DLD1 (cell line): ENCODE results near the gene BTBD1.

Experiments used
- in situ Hi-C: cut with HindIII; loops from 2 replicates; pipeline ENCODE4 v1.10.0; 2017; ENCODE audit warnings: low sequenced_read_pairs

Gene BTBD1

GRCh38 chr15:83066734-83067637, at the start of gene BTBD1:
BTBD1 (minus strand) TSS chr15:83067252; CDS start chr15:83067151, 101 bp downstream.
- in situ Hi-C loops, result no loop called here

GRCh38 chr15:83115831-83116565, 48.9 kb upstream of the BTBD1 start:
- in situ Hi-C loops, result no loop called here

GRCh38 chr15:83115410-83115809, 48.4 kb upstream of the BTBD1 start:
- in situ Hi-C loops, result no loop called here

GRCh38 chr15:83114856-83115255, 47.8 kb upstream of the BTBD1 start:
- in situ Hi-C loops, result no loop called here

GRCh38 chr15:83113881-83114674, 47.0 kb upstream of the BTBD1 start:
- in situ Hi-C loops, result no loop called here

- in situ Hi-C loops, result no loop called here
These were observed 45.9 kb upstream of the BTBD1 start for GRCh38 chr15:83112956-83113299.

- in situ Hi-C loops, result no loop called here
These were observed 45.3 kb upstream of the BTBD1 start for GRCh38 chr15:83112233-83112955.

- in situ Hi-C loops, result no loop called here
These were observed 44.1 kb upstream of the BTBD1 start for GRCh38 chr15:83111149-83111548.

- in situ Hi-C loops, result no loop called here
These were observed 43.3 kb upstream of the BTBD1 start for GRCh38 chr15:83110381-83110780.

GRCh38 chr15:83109532-83109931, 42.5 kb upstream of the BTBD1 start:
- in situ Hi-C loops, result no loop called here

- in situ Hi-C loops, result no loop called here
These were observed 41.5 kb upstream of the BTBD1 start for GRCh38 chr15:83108266-83109219.

- in situ Hi-C loops, result no loop called here
These were observed 40.8 kb upstream of the BTBD1 start for GRCh38 chr15:83107841-83108181.

GRCh38 chr15:83106994-83107840, 40.2 kb upstream of the BTBD1 start, which contains the start of gene TM6SF1:
TM6SF1 (plus strand) TSS chr15:83107645; CDS start chr15:83107681, 36 bp downstream.
- in situ Hi-C loops, result no loop called here

GRCh38 chr15:83105440-83105839, 38.4 kb upstream of the BTBD1 start:
- in situ Hi-C loops, result no loop called here

GRCh38 chr15:83104141-83104540, 37.1 kb upstream of the BTBD1 start:
- in situ Hi-C loops, result no loop called here

- in situ Hi-C loops, result no loop called here
These were observed 35.3 kb upstream of the BTBD1 start for GRCh38 chr15:83102346-83102745.

GRCh38 chr15:83100097-83100646, 33.1 kb upstream of the BTBD1 start:
- in situ Hi-C loops, result no loop called here

GRCh38 chr15:83099290-83099689, 32.2 kb upstream of the BTBD1 start:
- in situ Hi-C loops, result no loop called here
